Ureter (tissue), 1 donor: ENCODE results near the gene TMEM115. TPM values are rescaled to one million over a fixed set of nuclear protein-coding genes. Genes with fewer than 3 reads are reported as not detected.

Source experiments
- DNase-seq: peaks from one replicate; pipeline ENCODE4 v3.0.0-alpha.2; 2020; ENCODE audit warnings: low spot score
- total RNA-seq: library from RNA; stranded (reverse); gene quantifications from one replicate; pipeline ENCODE4 v1.2.4, GENCODE V29; 2023
- donor health status: DM: yes; HTN: yes; CAD: no.

TMEM115 gene
- total RNA-seq, 1 donor from 2014 or later: 30.4 TPM

DNA sequence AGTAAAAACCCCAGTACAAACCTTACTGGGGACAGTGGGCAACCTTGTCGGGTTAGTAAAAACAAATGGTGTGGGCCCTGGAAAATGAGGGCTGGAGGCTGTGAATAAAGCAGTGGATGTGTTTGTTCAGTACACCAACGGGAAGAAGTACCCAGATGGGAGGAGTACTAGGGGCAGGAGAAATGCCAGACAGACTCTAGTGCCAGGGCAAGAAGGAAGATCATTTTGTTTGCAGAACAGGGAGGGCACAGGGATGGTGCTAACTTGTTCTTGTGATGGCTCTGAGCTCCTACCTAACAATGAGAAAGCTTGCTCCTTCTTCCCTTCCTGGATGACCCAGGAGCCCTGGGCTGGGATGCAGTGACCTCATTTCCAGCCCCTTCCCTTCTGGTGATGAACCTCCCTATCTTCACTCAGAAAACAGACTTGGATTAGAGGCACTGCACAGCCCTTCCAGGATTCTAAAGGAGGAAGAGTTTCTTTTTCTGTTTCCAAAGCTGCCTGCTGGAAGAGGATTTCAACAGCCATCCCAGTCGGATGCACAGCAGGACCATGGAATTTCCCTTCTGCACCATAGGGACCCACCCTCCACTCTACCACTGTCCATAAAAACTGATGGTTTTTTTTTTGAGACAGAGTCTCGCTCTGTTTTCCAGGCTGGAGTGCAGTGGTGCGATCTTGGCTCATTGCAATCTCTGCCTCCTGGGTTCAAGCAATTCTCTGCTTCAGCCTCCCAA lies 24.8 kb downstream of the TMEM115 start:
- no peak for DNase-seq

DNA sequence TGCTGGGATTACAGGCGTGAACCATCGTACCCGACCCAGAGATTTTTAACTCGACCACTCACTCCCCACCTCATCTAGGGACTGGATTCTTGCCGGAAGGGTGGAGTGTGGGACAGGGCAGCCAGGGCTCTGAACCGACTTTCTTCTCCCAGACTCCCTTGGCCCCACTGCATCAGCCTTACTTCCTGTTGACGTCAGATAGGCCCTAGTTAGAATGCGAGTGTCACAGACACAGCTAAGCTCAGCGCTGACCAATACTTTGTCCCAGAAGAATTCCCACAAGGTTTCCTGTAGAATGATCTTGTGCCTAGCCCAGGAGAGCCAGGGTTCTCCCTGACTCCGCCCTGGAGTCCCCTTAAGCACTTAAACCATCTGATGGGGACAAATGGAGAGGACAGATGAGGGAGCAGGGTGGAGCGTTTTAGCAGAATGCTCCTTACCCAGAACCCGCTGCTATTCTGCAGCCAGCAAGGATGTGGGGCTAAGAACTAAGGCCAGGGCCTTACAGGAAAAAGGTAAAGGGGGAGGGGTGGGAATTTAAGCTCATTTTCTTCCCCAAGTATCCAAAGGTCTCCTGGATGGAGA lies 25.5 kb downstream of the TMEM115 start:
- DNase-seq: no peak

DNA sequence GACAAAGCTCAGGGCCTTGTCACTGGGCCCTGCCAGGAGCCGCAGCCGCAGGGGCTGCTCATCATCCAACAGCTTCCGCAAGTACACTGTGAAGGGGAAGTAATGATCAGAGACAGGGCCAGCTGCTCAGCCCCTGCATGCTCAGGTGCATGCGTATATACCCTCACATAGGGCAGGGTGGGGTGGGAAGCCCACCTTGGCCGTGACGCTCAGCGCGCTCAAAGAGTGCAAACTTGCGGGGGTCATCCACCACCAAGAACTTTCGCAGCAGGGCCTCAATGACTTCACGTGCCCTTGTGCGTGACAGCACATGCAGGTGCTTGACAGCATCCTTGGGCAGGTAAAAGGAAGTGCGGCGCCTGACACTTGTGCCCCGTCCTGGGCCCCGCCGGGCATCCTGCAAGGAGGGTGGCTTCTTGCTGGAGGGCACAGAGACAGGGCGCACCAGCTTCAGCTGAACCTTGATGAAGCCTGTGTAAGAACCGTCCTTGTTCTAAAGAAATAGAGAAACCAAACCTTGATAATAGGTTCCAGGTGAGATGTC lies 27.9 kb downstream of the TMEM115 start:
- DNase-seq: no peak

DNA sequence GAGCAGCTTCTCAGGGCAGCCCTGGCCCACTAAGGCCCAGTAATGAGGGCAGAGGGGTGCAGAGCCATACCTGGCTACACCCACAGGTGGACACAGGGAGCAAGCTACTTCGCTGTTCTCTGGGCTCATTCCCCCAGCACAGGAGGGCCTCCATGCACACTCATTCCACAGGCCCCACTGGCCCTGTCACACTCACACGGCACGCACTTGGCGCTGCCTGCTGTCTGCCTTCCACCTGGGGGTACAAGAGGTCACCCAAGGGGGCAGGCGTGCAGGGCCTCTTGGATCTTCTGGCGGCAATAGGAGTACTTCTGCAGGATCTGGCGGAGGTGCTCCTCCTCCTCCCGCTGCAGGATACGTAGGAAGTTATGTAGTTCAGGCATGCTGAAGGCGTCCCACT lies 29.0 kb downstream of the TMEM115 start:
- no peak for DNase-seq

DNA sequence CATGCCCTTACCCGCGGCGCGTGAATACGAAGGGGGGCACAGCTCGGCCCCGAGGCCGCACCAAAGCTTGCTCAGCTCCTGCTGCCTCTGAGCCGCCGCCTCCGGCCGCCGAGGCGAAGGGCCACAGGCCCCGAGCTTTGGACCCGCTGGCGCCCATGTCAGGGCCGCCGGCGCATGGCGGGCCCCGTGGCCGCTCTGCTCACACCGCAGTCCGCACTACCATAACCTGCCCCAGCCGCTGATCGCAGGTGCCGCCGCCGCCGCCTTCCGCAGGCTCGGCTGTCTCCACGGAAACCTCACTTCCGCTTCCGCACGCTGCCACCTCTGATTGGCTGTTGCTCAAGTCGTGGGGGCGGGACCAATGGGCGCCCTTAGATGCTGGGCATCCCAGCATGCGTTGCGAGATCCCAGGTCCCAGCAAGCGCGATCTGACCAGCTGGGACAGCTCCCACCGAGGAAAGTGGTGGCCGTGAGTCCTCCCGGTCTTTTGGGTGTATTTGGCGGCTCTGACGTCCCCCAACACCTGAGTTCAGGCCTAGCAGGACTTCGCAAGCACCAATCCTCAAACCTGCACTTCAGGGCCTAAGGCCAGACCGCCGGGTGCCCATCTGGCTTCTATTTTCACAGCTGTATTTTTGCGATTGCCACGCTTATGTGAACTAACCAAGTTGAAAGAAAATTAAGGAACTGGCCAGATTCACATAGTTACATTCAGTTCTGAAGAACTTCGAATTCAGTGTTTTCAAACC lies 31.2 kb downstream of the TMEM115 start, which contains the start of gene TUSC2:
TSS of gene TUSC2 (minus strand) at position 281 of the 749 bp plus-strand sequence. CDS start at position 157, 124 bp downstream.
- peak; percentile 97 for DNase-seq

DNA sequence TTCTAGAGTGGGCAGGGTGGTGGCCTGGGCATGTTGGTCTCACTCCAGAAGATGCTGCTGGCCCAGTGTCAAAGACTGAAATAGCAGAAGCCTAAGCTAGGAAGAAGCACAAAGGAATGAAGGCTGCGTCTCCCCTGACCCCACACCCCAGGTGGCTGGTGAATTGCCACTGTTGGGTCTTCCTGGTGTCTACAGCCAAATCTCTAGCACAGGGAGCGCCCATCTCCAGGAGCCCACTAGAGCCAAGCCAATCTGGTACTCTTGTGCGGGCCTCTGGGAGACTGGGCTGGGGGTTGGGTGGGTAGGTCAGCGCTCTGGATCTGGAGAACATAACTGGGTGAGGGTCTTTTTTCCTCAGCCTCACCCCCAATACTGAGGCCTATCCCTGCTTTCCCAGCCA lies 32.2 kb downstream of the TMEM115 start:
- DNase-seq: no peak

DNA sequence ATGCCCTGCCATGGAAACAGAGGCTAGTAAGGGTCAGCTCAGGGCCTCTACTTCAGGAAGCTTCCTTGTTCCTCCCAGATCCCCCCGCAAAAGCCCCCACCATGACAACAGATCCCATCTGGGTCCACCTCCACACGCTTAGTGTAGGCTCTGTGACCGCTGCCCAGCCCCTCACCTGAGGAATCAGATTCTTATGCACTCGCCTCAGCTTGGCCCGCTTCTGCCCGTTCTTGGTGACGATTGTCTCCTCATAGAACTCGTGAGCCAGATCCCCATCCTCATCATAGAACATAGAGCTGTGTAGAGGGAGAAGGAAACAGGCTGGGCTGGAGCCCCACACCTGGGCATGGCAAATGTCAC lies 33.2 kb downstream of the TMEM115 start:
- DNase-seq: no peak

DNA sequence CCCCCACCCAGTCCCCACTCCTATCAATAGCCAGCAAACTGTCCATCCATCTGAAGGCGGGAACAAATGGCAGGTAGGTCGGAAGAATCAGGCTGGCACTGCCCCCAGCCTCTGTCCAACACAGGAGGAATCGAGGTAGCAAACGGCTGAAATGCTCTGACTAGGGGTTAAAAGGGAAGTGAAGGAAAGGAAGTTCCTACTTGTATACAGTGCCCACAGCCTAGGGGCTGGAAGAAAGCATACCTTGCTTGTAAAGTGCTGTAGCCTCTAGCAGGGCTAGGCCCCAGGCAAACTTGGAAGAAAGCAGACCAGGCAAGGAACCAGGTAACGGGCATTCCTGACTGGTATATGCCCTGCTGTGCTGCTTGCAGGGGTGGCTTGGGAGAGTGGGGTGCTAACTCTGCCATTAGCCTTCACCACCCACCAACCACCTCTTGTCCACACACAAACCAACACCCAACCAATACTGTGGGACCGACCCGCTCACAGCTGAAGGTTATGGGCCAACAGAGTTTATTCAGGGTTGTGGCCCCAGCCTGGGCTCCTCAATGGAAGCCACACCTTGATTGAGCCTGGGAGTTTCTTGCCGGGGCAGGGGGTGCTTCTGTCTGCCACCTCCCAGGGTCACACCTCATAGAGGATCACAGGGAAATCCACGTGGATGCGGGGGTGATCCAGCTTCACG lies 33.7 kb downstream of the TMEM115 start:
- no peak for DNase-seq

DNA sequence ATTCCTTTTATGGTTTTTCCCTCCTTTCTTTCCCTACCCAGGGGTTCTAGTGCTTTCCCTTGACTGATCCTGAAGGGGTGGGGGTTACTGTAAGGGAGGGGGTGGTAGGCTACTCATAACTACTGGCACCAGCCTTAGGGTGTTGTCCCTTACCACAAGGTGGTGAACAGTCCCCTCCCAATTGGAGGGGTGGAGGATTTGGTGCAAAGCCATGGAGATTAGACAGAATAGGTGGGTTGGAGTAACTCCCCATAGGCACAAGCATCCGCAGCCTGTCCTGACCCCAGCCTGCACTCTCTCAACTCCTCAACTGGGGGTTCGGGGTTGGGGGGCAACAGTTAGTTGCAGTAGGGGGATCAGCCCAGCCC lies 34.2 kb downstream of the TMEM115 start:
- no peak for DNase-seq

DNA sequence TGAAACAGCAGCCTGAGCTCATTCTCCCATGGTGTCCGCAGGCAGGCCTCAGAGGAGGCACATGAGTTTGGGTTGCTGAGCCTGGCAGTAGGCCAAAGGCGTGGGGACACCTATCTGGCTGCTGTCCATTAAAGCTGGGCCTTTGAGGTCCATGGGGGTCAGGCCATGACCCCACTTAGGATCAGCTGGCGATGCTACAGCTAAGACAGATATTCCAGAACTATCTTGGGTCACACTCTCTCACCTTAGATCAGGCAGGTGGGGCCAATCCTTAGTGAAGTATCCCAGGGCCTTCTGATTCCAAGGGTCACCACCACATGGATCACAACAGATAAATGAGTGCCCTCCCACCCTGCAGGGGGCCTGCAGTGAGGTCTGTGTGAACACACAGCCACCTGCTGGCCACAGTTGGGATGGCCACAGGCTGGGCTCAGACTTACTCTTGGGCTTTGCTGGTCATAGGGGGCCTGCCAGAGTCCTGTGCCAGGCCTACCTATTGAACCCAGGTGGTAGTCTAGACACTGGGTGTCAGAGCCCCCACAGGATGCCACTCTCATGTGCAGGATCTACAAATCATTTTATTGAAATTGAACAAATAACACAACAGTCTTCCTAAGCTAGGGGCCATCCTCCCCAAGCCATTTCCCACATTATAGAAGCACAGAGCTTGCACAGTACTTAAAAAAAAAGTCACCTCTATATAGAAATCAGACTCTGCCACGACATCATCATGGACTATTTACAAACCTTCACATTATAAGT lies 34.8 kb downstream of the TMEM115 start:
- DNase-seq: no peak

DNA sequence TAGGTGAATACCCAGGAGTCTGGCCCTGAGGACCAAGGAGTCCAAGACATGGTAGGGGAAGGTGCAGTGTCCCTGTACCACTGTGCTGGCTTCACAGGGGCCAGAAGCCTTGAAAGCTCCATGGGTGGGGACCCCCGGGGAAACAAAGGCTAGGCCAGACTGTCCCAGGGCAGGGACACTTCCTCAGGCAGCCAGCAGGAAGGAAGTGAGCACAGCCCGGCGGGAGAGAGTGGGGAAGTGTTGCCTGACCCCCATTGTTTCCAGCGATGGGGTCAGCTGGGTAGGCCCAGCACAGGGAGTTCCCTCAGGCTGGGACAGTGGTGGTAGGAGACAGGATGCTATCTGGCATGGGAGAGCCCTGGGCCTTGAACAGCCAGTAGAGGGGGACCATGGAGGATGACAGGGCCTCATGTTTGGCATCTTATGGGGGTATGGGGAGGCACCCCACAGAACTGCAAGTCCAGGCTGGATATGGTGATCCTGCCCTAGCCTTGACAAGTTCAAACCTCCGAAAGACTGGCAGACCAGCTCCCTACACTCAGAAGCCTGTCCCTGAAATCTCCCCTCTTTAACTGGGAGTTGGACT lies 35.6 kb downstream of the TMEM115 start:
- no peak for DNase-seq

DNA sequence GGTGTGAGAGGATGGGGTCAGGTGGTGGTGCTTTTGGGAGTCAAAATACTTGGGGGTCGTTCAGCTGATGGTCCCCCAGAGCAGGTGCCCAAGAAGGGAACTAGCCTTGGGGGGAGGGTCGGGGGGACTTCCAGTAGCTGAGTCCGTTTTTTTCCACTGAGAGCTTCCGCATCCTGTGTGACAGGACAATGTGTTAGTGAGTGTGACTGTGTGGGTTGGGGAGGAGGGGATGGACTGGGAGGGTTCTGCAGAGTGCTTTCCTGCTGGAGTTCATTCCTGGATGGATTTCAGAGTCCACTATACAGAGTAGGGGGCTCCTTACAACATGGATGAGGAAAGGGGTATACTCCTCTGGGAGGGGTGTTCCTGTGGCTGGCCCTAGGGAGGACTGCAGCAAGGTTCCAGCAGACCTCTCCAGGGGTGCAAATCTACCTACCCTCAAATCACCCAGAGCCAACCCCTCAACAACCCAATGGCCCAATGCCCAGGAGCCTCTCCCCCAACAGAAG lies 36.2 kb downstream of the TMEM115 start:
- DNase-seq: no peak

DNA sequence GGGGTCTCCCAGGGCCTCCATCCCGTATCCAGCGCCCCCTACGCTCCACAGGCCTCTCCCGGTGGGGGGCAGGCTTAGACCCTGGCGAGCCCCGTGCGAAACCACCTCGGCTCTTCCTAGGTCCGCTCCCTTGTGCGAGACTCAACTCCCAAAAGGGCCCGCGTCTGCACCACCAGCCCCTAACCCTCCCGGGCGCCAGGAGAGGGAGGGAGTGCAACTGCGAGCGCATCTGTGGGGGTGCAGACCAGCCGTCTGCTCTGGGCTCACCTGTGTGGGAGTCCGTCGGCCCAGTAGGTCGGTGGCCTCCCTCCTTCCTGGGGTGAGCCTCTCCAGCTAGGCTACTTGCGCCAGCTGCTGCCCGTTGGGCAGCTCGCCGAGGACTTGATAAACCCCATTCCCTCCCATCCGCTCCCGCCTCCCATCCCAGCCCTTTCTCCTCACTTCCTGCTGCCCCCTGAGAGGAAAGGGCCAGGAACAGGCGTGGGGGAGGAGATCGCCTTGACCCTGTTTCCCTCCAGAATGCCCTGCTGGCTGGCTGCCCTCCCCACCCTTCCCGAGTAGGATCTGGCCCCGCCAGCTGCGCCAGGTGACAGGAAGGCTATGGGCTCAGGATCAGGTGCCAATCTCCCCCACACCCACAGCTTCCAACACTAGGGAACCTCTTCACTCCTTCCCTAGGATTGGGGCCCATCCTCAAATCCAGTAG lies 36.8 kb downstream of the TMEM115 start, which contains the start of gene HYAL2:
TSS of gene HYAL2 (minus strand) at position 360 of the 706 bp plus-strand sequence. CDS start 2,256 bp downstream, outside the sequence.
- DNase-seq: no peak

DNA sequence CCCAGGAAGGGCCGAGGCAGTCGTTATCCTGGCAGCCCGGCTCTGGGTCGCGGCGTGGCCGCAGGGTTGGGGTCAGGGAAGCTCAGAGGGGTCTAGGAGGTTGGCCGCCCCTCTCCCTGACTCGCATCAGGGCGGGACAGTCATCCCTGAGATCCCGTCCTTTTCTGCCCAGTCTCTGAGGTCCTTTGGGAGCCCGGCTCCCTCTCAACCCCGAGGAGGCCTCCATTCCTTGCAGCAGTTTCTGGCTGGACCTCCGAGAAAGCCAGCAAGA lies 37.3 kb downstream of the TMEM115 start:
- DNase-seq: no peak

DNA sequence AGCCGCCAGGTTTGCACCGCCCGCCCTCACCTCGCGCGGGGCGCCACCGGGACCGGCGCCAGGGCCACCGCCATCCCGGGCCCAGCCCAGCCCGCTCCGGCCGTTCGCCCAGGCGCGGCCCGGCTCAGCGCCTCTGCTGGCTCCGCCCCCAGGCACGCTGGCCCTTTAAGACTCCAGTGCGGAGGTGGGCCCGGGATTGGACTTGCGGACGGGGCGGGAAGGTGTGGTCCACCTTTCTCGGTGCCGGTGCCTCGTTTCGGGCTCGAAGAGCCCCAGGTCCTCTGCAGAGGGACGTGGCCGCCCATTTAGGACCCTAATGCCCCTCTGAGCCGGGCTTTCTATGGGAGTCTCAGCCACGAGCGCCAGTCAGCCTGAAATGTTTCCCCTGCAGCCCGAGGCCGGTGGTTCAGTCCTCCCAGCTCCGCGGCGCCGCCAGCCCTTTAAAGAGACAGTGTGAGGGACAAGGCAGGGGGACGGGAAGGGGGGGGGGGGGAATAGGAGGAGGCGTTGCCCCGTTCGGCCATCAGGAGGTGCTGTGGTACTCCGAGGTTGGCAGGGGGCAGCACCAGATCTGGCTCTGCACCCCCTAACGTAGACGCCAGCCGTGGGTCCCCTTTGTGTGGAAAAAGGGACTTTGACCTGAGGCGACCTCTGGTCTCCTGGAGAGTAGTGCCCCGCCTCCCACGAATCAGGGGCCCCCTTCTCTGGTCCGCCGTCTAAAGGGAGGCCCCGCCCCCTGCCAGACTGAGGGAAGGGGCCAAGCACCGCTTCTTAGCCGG lies 37.8 kb downstream of the TMEM115 start:
- peak; percentile 88 for DNase-seq

DNA sequence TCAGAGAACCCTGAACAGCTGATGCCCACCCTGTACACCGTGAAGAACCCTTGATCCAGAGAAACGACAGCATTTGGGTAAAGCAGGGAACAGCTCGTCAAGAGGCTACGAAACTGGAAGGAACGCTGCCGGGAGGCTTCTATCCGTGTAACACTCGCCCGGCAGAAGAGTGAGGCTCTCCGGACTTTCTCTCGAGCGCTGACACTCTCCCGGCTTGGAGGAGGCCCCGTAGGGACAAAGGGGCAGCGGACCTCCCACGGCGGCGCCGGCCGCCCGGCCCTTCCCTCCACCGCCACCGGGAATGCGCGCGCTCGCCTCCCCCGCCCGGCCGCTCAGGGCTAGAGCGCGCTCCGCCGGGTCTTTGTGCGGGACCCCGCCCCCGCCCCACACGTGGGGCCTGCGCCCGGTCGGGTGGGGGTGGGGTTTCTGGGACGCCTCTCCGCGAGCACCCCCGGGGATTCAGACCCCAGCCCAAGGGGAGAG lies 38.4 kb downstream of the TMEM115 start:
- peak; percentile 73 for DNase-seq

DNA sequence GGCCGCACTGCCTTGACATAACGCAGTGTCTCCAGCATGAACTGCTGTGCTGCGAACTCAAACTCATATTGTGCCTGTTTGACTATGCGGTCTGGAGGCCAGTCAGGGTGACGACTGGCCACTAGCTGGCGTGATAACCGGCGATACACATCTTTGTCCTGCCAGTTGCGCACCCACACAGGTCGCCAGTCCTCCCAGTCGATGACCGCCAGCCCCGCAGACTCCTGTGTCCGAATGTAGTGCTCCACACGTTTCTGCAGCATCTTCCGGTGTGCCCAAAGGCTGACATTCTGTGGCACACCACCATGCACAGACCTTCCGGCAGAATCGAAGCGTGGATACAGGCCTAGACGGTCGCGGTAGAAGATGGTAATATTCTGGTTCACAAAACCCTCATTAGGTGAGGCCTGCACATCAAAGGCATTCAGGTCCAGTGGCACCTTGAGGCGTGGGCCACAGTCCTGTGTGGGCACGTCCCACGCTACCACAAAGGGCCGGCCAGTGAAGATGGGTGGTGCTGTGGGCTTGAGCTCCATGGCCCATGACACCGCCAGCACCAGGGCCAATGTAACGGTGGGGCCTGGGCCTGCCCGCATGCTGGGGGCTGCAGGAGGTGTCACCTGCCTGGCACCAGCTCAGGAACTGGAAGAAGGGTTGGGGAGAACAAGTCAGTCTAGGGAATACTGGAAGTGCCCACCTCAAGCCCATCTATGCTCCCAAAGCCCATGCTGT lies 39.3 kb downstream of the TMEM115 start:
- DNase-seq: no peak

DNA sequence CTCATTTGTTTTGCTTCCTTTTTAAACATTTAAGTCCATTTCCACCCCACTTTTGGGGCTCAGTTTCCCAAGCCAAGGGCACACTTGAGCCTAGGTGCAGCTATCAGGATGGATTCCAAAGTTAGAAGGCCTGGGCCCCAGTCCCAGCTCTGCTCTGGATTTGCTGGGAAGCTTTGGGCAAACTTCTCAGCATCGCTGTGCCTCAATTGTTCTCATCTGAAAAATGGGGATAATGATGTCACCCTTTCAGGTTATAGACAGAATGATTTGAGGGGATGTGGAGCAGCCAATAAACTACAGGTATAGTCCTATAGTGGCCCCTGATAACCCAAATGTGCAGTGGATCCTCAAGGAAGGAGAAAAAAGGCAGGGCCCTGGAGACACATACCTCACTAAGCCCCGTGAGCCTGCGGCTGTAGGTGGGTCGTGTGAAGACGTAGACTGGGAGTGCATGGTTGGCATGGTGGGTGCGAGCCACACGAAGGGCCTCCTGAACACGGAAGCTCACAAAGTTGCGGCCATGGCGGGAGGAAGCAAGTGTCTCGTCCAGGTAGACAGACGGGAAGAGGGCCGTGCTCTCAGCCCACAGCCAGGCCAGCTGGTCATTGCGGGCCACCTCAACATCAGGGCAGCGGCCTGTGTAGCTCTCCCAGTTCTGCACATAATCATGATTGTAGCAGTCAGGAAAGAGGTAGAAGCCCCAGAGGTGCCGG lies 40.0 kb downstream of the TMEM115 start:
- no peak for DNase-seq
